Gastroesophageal sphincter (tissue), 4 donors: ENCODE measurements around the gene PKHD1. TPM values are rescaled to one million over a fixed set of nuclear protein-coding genes. Genes with fewer than 3 reads are reported as not detected.

ENCODE experiments used
- ATAC-seq: fragments of 150-250 bp; one replicate; pipeline ENCODE4 v1.9.1; 2016; ENCODE audit warnings: mild to moderate bottlenecking, moderate library complexity
- H3K27ac ChIP-seq, 4 donors: fragments of 200-600 bp; sonication (generic) in 3 of 4; 1 replicate in 3 of 4; 2 replicates in 1 of 4; pipeline ENCODE4 v1.5.1; 2016 to 2019
- H3K27me3 ChIP-seq: fragments of 200-600 bp; sonication (generic); one replicate; pipeline ENCODE4 v1.5.1; 2019
- H3K36me3 ChIP-seq, 2 donors: fragments of 200-600 bp; sonication (generic); one replicate each; pipeline ENCODE4 v1.5.1; 2019; ENCODE audit warnings: control low read depth in 1 of 2
- H3K4me1 ChIP-seq, 3 donors: fragments of 200-600 bp; sonication (generic); 1 replicate in 2 of 3; 2 replicates in 1 of 3; pipeline ENCODE4 v1.5.1; 2016 to 2019; ENCODE audit warnings: control low read depth in 2 of 3
- H3K4me3 ChIP-seq, 2 donors: fragments of 200-600 bp; sonication (generic); one replicate each; pipeline ENCODE4 v1.5.1; 2019; ENCODE audit warnings: mild to moderate bottlenecking in 1 of 2, moderate library complexity in 1 of 2
- H3K9me3 ChIP-seq, 3 donors: fragments of 200-600 bp; sonication (generic); one replicate each; pipeline ENCODE4 v1.5.1; 2017 to 2019; ENCODE audit warnings: control low read depth in 2 of 3
- CTCF ChIP-seq, 4 experiments: fragments of 200-600 bp in 2 of 4; fragments of 450-650 bp in 2 of 4; sonication (generic) in 1 of 4; IDR thresholded peaks; one replicate each; pipeline ENCODE4 v1.5.1; 2017 to 2019; ENCODE audit warnings: antibody characterized with exemption in 4 of 4, mild to moderate bottlenecking in 2 of 4, moderate library complexity in 2 of 4
- EP300 ChIP-seq: sonication (generic); formaldehyde crosslinking; IDR thresholded peaks from one replicate; pipeline ENCODE4 v1.6.1; 2017; ENCODE audit warnings: antibody characterized with exemption, mild to moderate bottlenecking
- POLR2A ChIP-seq, 2 donors: fragments of 450-650 bp; IDR thresholded peaks; one replicate each; pipeline ENCODE4 v1.6.1; 2017; ENCODE audit warnings: antibody characterized with exemption in 2 of 2, mild to moderate bottlenecking in 2 of 2, moderate library complexity in 1 of 2
- POLR2AphosphoS5 ChIP-seq: sonication (generic); formaldehyde crosslinking; IDR thresholded peaks from one replicate; pipeline ENCODE4 v1.6.1; 2017; ENCODE audit warnings: antibody characterized with exemption
- WGBS, 2 donors: methylation state at CpG; one replicate each; pipeline ENCODE4 v1.1.5; 2018; ENCODE audit warnings: low coverage in 1 of 2; 5-methylcytosine and 5-hydroxymethylcytosine counted together
- total RNA-seq, 4 donors: library from RNA; depleted of rRNA; stranded (reverse); fragments of >200 nt; gene quantifications; one replicate each; pipeline ENCODE4 v1.1.0, GENCODE V29; 2016

PKHD1 gene
- total RNA-seq, 4 donors from 2014 or later = under 0.01 TPM; not detected in 3

GRCh38 chr6:52074716-52075115, 12.7 kb downstream of the PKHD1 start:
- Histone ChIP-seq H3K9me3 (no peaks in the 10 kb centered on the region), H3K4me1 (no peaks in the 10 kb centered on the region), H3K27ac (no peak overlapping the region), H3K36me3 (no peaks in the 10 kb centered on the region), H3K4me3 (no peak overlapping the region), H3K27me3 (peaks cover 6% of the 10 kb centered on the region)
- 78 to 79% methylated on average over 3 to 5 of the region's 5 CpGs for WGBS, 2 donors
- TF ChIP-seq EP300 = no peak
- TF ChIP-seq POLR2AphosphoS5 = no peak
- TF ChIP-seq POLR2A (IDR thresholded peaks at IDR 0.05) = no peak
- no peak for TF ChIP-seq CTCF (IDR thresholded peaks at IDR 0.05)
- ATAC-seq = no peak

GRCh38 chr6:52074155-52074554, 13.3 kb downstream of the PKHD1 start:
- ATAC-seq = no peak
- H3K36me3 ChIP-seq = no peaks in the 10 kb centered on the region
- no peak overlapping the region for H3K27ac ChIP-seq
- no peaks in the 10 kb centered on the region for H3K9me3 ChIP-seq
- no peak overlapping the region for H3K4me3 ChIP-seq
- 58 to 69% methylated on average over 2 of the region's 2 CpGs for WGBS, 2 donors
- H3K27me3 ChIP-seq = peaks cover 6% of the 10 kb centered on the region
- no peak for TF ChIP-seq POLR2AphosphoS5
- no peak for TF ChIP-seq POLR2A (IDR thresholded peaks at IDR 0.05)
- TF ChIP-seq EP300 = no peak
- no peak for TF ChIP-seq CTCF (IDR thresholded peaks at IDR 0.05)
- no peaks in the 10 kb centered on the region for H3K4me1 ChIP-seq

GRCh38 chr6:52065621-52066020, 21.8 kb downstream of the PKHD1 start:
- Histone ChIP-seq H3K4me1 (no peaks in the 10 kb centered on the region), H3K4me3 (no peak overlapping the region), H3K9me3 (no peaks in the 10 kb centered on the region), H3K27me3 (no peaks in the 10 kb centered on the region), H3K27ac (no peak overlapping the region), H3K36me3 (no peaks in the 10 kb centered on the region)
- TF ChIP-seq POLR2AphosphoS5 (no peak), CTCF (IDR thresholded peaks at IDR 0.05) (no peak), POLR2A (IDR thresholded peaks at IDR 0.05) (no peak), EP300 (no peak)
- no peak for ATAC-seq

- H3K36me3 ChIP-seq = no peaks in the 10 kb centered on the region
- peak in 2 of 4 experiments; percentile 14 to 58 for TF ChIP-seq CTCF (IDR thresholded peaks at IDR 0.05)
- no peak for TF ChIP-seq POLR2AphosphoS5
- TF ChIP-seq EP300 = no peak
- no peak for TF ChIP-seq POLR2A (IDR thresholded peaks at IDR 0.05)
- no peak overlapping the region for H3K4me3 ChIP-seq
- no peak overlapping the region for H3K27ac ChIP-seq
- no peaks in the 10 kb centered on the region for H3K27me3 ChIP-seq
- no peaks in the 10 kb centered on the region for H3K4me1 ChIP-seq
- 6 to 33% methylated on average over 4 to 5 of the region's 5 CpGs for WGBS, 2 donors
- no peaks in the 10 kb centered on the region for H3K9me3 ChIP-seq
- ATAC-seq = no peak
Measured at GRCh38 chr6:52063584-52064344, 23.6 kb downstream of the PKHD1 start.

- Histone ChIP-seq H3K4me1 (no peaks in the 10 kb centered on the region), H3K4me3 (no peak overlapping the region), H3K27me3 (no peaks in the 10 kb centered on the region), H3K9me3 (no peaks in the 10 kb centered on the region), H3K27ac (no peak overlapping the region), H3K36me3 (no peaks in the 10 kb centered on the region)
- 91% methylated on average over 3 of the region's 3 CpGs; no CpG with 5 or more reads in 1 of the 2 donors for WGBS, 2 donors
- TF ChIP-seq CTCF (IDR thresholded peaks at IDR 0.05) = no peak
- no peak for TF ChIP-seq POLR2A (IDR thresholded peaks at IDR 0.05)
- no peak for TF ChIP-seq POLR2AphosphoS5
- ATAC-seq = no peak
Measured at GRCh38 chr6:52061481-52061880, 25.9 kb downstream of the PKHD1 start.
